GM19025 (cell line): ENCODE data around the gene NSG1.
"Not testable (repeated sequence)": the region's sequence is repeated elsewhere in the genome, so short reads cannot be mapped to it uniquely, and the experiment has no call there.

Source experiments
- ATAC-seq: cut with Tn5 transposase; IDR thresholded peaks from one replicate; pipeline ENCODE4 v1.9.1; 2021; ENCODE audit warnings: mild to moderate bottlenecking, low read depth, moderate library complexity; ENCODE audit not compliant: unreplicated experiment

Gene NSG1

GRCh38 chr4:4461850-4462249 lies 74.9 kb downstream of the NSG1 start:
- no peak for ATAC-seq

- ATAC-seq = no peak
Measured at GRCh38 chr4:4462970-4463369, 76.1 kb downstream of the NSG1 start.

- not testable (repeated sequence) for ATAC-seq
Measured at GRCh38 chr4:4465238-4465637, 78.3 kb downstream of the NSG1 start.
